Liver (tissue), 9 donors: Measurements from ENCODE around the gene IQSEC1. TPM values are rescaled to one million over a fixed set of nuclear protein-coding genes. Genes with fewer than 3 reads are reported as not detected.

ENCODE experiments used
- DNase-seq: peaks from one replicate; pipeline ENCODE4 v3.0.0-alpha.2; 2017; ENCODE audit warnings: low spot score
- H3K27ac ChIP-seq, 2 donors: one replicate each; pipeline ENCODE4 v1.7.0; 2013; ENCODE audit warnings: inconsistent platforms in 2 of 2, low read length in 2 of 2, control low read depth in 1 of 2, low read depth in 1 of 2, mild to moderate bottlenecking in 1 of 2
- H3K27me3 ChIP-seq, 4 donors: one replicate each; pipeline versions ENCODE4 v1.6.1 to v1.7.0; 2013; ENCODE audit warnings: low read length in 3 of 4, inconsistent platforms in 1 of 4, mild to moderate bottlenecking in 1 of 4, moderate library complexity in 1 of 4; ENCODE audit not compliant: control insufficient read depth in 4 of 4, insufficient read depth in 4 of 4
- H3K36me3 ChIP-seq, 4 donors: one replicate each; pipeline versions ENCODE4 v1.6.1 to v1.7.0; 2013; ENCODE audit warnings: low read length in 3 of 4, mild to moderate bottlenecking in 3 of 4, low read depth in 1 of 4, moderate library complexity in 1 of 4; ENCODE audit not compliant: control insufficient read depth in 4 of 4, insufficient read depth in 3 of 4
- H3K4me1 ChIP-seq, 4 donors: one replicate each; pipeline versions ENCODE4 v1.6.1 to v1.7.0; 2013; ENCODE audit warnings: low read length in 3 of 4, mild to moderate bottlenecking in 3 of 4, moderate library complexity in 1 of 4; ENCODE audit not compliant: control insufficient read depth in 4 of 4, insufficient read depth in 4 of 4
- H3K4me3 ChIP-seq, 3 donors: one replicate each; pipeline versions ENCODE4 v1.6.1 to v1.7.0; 2013; ENCODE audit warnings: low read length in 3 of 3, control low read depth in 1 of 3, low read depth in 1 of 3, mild to moderate bottlenecking in 1 of 3
- H3K9ac ChIP-seq, 2 donors: one replicate each; pipeline ENCODE4 v1.7.0; 2013; ENCODE audit warnings: low read length in 2 of 2, mild to moderate bottlenecking in 2 of 2, moderate library complexity in 2 of 2, control low read depth in 1 of 2, low read depth in 1 of 2
- H3K9me3 ChIP-seq, 4 donors: one replicate each; pipeline versions ENCODE4 v1.6.1 to v1.7.0; 2013; ENCODE audit warnings: low read length in 3 of 4; ENCODE audit not compliant: control insufficient read depth in 4 of 4
- ATF3 ChIP-seq: IDR thresholded peaks from 2 replicates; pipeline ENCODE4 v1.6.1; 2016; ENCODE audit warnings: antibody characterized with exemption
- EGR1 ChIP-seq, 2 donors: IDR thresholded peaks; 2 replicates each; pipeline ENCODE4 v1.6.1; 2016 to 2018; ENCODE audit warnings: antibody characterized with exemption in 2 of 2, low read depth in 2 of 2
- FOXA1 ChIP-seq: IDR thresholded peaks from 2 replicates; pipeline ENCODE4 v1.6.1; 2016; ENCODE audit warnings: antibody characterized with exemption
- FOXA2 ChIP-seq: IDR thresholded peaks from 2 replicates; pipeline ENCODE4 v1.6.1; 2016; ENCODE audit warnings: antibody characterized with exemption
- GABPA ChIP-seq, 2 donors: IDR thresholded peaks in 1 of 2; conservative IDR thresholded peaks in 1 of 2; 2 replicates each; pipeline ENCODE4 v1.6.1; 2016; ENCODE audit warnings: antibody characterized with exemption in 2 of 2, mild to moderate bottlenecking in 1 of 2, moderate library complexity in 1 of 2
- HNF4A ChIP-seq, 2 donors: conservative IDR thresholded peaks; 2 replicates each; pipeline ENCODE4 v1.6.1; 2016; ENCODE audit warnings: antibody characterized with exemption in 2 of 2, mild to moderate bottlenecking in 2 of 2
- HNF4G ChIP-seq: IDR thresholded peaks from 2 replicates; pipeline ENCODE4 v1.6.1; 2016; ENCODE audit warnings: antibody characterized with exemption
- MAX ChIP-seq: IDR thresholded peaks from 2 replicates; pipeline ENCODE4 v1.6.1; 2016; ENCODE audit warnings: antibody characterized with exemption
- NR2F2 ChIP-seq: IDR thresholded peaks from 2 replicates; pipeline ENCODE4 v1.6.1; 2016; ENCODE audit warnings: antibody characterized with exemption
- RAD21 ChIP-seq, 2 donors: IDR thresholded peaks; 2 replicates each; pipeline ENCODE4 v1.6.1; 2016; ENCODE audit warnings: antibody characterized with exemption in 2 of 2, mild to moderate bottlenecking in 2 of 2
- REST ChIP-seq: IDR thresholded peaks from 2 replicates; pipeline ENCODE4 v1.6.1; 2016; ENCODE audit warnings: antibody characterized with exemption, mild to moderate bottlenecking
- RXRA ChIP-seq, 2 donors: IDR thresholded peaks; 2 replicates each; pipeline ENCODE4 v1.6.1; 2017 to 2018; ENCODE audit warnings: antibody characterized with exemption in 2 of 2, mild to moderate bottlenecking in 1 of 2
- SP1 ChIP-seq: IDR thresholded peaks from 2 replicates; pipeline ENCODE4 v1.6.1; 2018; ENCODE audit warnings: antibody characterized with exemption, mild to moderate bottlenecking
- TAF1 ChIP-seq: conservative IDR thresholded peaks from 2 replicates; pipeline ENCODE4 v1.6.1; 2016; ENCODE audit warnings: antibody characterized with exemption, mild to moderate bottlenecking
- YY1 ChIP-seq: IDR thresholded peaks from 2 replicates; pipeline ENCODE4 v1.6.1; 2016; ENCODE audit warnings: antibody characterized with exemption, mild to moderate bottlenecking
- ZBTB33 ChIP-seq: IDR thresholded peaks from 2 replicates; pipeline ENCODE4 v1.6.1; 2016; ENCODE audit warnings: antibody characterized with exemption
- WGBS: extraction: QIAGEN DNeasy Blood & Tissue Kit; methylation state at CpG from one replicate; pipeline ENCODE4 v1.1.7; 2013; 5-methylcytosine and 5-hydroxymethylcytosine counted together
- polyA plus RNA-seq, 2 donors: library from polyadenylated mRNA; stranded (reverse) in 1 of 2; unstranded in 1 of 2; fragments of 200-250 nt in 1 of 2; fragments of >200 nt in 1 of 2; fragmentation: Nextera tagmentation in 1 of 2; extraction: Ambion mirVana in 1 of 2; gene quantifications; one replicate each; pipeline versions ENCODE4 v1.2.1 to v1.2.3, GENCODE V29; 2013 to 2015
- total RNA-seq, 2 donors: library from RNA; depleted of rRNA; stranded (reverse); fragments of >200 nt; gene quantifications; one replicate each; pipeline ENCODE4 v1.2.3, GENCODE V29; 2014
- donor health status: healthy.
- donor health status: healthy.
- donor health status: healthy.
- donor health status: healthy.
- donor health status: healthy.

Gene IQSEC1
- total and polyA plus RNA-seq, 4 donors: 12.7 to 56.0 (median 36.2) TPM

GRCh38 chr3:13034861-13035260 lies 38.4 kb downstream of the IQSEC1 start:
- DNase-seq: no peak
- Histone ChIP-seq H3K9me3 (no peaks in the 10 kb centered on the region), H3K9ac (no peak overlapping the region), H3K27ac (no peak overlapping the region), H3K4me3 (no peak overlapping the region), H3K4me1 (no peaks in the 10 kb centered on the region), H3K36me3 (no peaks in the 10 kb centered on the region), H3K27me3 (no peaks in the 10 kb centered on the region)
- TF ChIP-seq EGR1 (IDR thresholded peaks at IDR 0.05; ENCODE audit: low read depth in 2 of 2): no peak
- TF ChIP-seq SP1: no peak
- TF ChIP-seq ATF3: no peak
- no peak for TF ChIP-seq MAX
- no peak for TF ChIP-seq REST
- no peak for TF ChIP-seq NR2F2
- 97% methylated on average over 5 of the region's 5 CpGs for whole genome bisulfite sequencing

- Histone ChIP-seq H3K9ac (no peak overlapping the region), H3K27ac (no peak overlapping the region), H3K27me3 (no peaks in the 10 kb centered on the region), H3K4me1 (no peaks in the 10 kb centered on the region), H3K9me3 (no peaks in the 10 kb centered on the region), H3K4me3 (no peak overlapping the region), H3K36me3 (no peaks in the 10 kb centered on the region)
- DNase-seq: no peak
- TF ChIP-seq RAD21 (IDR thresholded peaks at IDR 0.05): no peak
- no peak for TF ChIP-seq RXRA (IDR thresholded peaks at IDR 0.05)
- TF ChIP-seq GABPA (IDR thresholded peaks at IDR 0.05 in 1 of 2, conservative IDR thresholded peaks at IDR 0.05 in 1 of 2): no peak
- no peak for TF ChIP-seq YY1
- no peak for TF ChIP-seq FOXA1
- TF ChIP-seq REST: no peak
- no peak for TF ChIP-seq ATF3
- TF ChIP-seq MAX: no peak
- TF ChIP-seq EGR1 (IDR thresholded peaks at IDR 0.05; ENCODE audit: low read depth in 2 of 2): no peak
- no peak for TF ChIP-seq HNF4A (conservative IDR thresholded peaks at IDR 0.05)
- no peak for TF ChIP-seq FOXA2
- TF ChIP-seq SP1: no peak
- TF ChIP-seq ZBTB33: no peak
- no peak for TF ChIP-seq TAF1
- no peak for TF ChIP-seq NR2F2
- TF ChIP-seq HNF4G: no peak
- 94% methylated on average over 21 of the region's 21 CpGs for WGBS
Measured at GRCh38 chr3:13034109-13034800, 39.0 kb downstream of the IQSEC1 start.
